ENCODE results near the gene SOX8. TPM values are rescaled to one million over a fixed set of nuclear protein-coding genes. Genes with fewer than 3 reads are reported as not detected.

Gene SOX8
- total RNA-seq, 1 experiment from 2014 or later, result 1.4 TPM

GRCh38 chr16:984121-984694, 2.6 kb downstream of the SOX8 start:
- intact Hi-C loops (cut with micrococcal nuclease; ENCODE audit: unreplicated experiment), result no loop called here
- no peak overlapping the region for H3K27ac ChIP-seq (ENCODE audit: low read depth, low read length, poor library complexity, severe bottlenecking)
- CTCF ChIA-PET, result no interaction called here
- POLR2A ChIA-PET (ENCODE audit: low non-redundant PET), result no interaction called here
- H3K27me3 ChIP-seq (replicated peaks; ENCODE audit: insufficient read depth, low read depth, low read length, poor library complexity), result peaks cover 20% of the 10 kb centered on the region
- peaks cover 20% of the 10 kb centered on the region for H3K4me1 ChIP-seq (ENCODE audit: insufficient read depth, low read length, poor library complexity, severe bottlenecking)
- H3K9me3 ChIP-seq (ENCODE audit: low read depth, low read length, poor library complexity, severe bottlenecking), result no peaks in the 10 kb centered on the region
- H3K4me3 ChIP-seq (ENCODE audit: low read depth, low read length, poor library complexity, severe bottlenecking), result no peak overlapping the region
- TF ChIP-seq CTCF (conservative IDR thresholded peaks at IDR 0.05; ENCODE audit: low read depth, low read length) (no peak), EZH2 (IDR thresholded peaks at IDR 0.05; ENCODE audit: borderline replicate concordance, low read depth, low read length, poor library complexity, severe bottlenecking) (no peak)
- BruUV-seq (replicated peaks), result no TSS peak
- H3K36me3 ChIP-seq (ENCODE audit: insufficient read depth, low read length, poor library complexity, severe bottlenecking), result no peaks in the 10 kb centered on the region
- DNase-seq (ENCODE audit: low spot score), result no peak

GRCh38 chr16:984736-985636, 3.4 kb downstream of the SOX8 start:
- POLR2A ChIA-PET (ENCODE audit: low non-redundant PET), result no interaction called here

More at GRCh38 chr16:984736-985636, 3.4 kb downstream of the SOX8 start:
- intact Hi-C loops (cut with micrococcal nuclease; ENCODE audit: unreplicated experiment), result no loop called here
- CTCF ChIA-PET, result no interaction called here
- H3K27ac ChIP-seq (ENCODE audit: low read depth, low read length, poor library complexity, severe bottlenecking), result no peak overlapping the region
- DNase-seq (ENCODE audit: low spot score), result no peak
- BruUV-seq (replicated peaks), result no TSS peak
- H3K27me3 ChIP-seq (replicated peaks; ENCODE audit: insufficient read depth, low read depth, low read length, poor library complexity), result peaks cover 20% of the 10 kb centered on the region
- no peak overlapping the region for H3K4me3 ChIP-seq (ENCODE audit: low read depth, low read length, poor library complexity, severe bottlenecking)
- H3K4me1 ChIP-seq (ENCODE audit: insufficient read depth, low read length, poor library complexity, severe bottlenecking), result peaks cover 20% of the 10 kb centered on the region
- no peaks in the 10 kb centered on the region for H3K9me3 ChIP-seq (ENCODE audit: low read depth, low read length, poor library complexity, severe bottlenecking)
- no peaks in the 10 kb centered on the region for H3K36me3 ChIP-seq (ENCODE audit: insufficient read depth, low read length, poor library complexity, severe bottlenecking)
- TF ChIP-seq EZH2 (IDR thresholded peaks at IDR 0.05; ENCODE audit: borderline replicate concordance, low read depth, low read length, poor library complexity, severe bottlenecking), result no peak
- TF ChIP-seq CTCF (conservative IDR thresholded peaks at IDR 0.05; ENCODE audit: low read depth, low read length), result no peak
